PFSK-1 (cell line): ENCODE measurements around the gene UBXN10.

Source experiments
- FOXP2 ChIP-seq: optimal IDR thresholded peaks from 2 replicates; pipeline ENCODE3; 2011; ENCODE audit warnings: borderline replicate concordance, control low read depth, inconsistent platforms; ENCODE audit not compliant: insufficient read depth; ENCODE audit errors: extremely low read length, extremely low read depth
- POLR2AphosphoS5 ChIP-seq: IDR thresholded peaks from 2 replicates; pipeline ENCODE4 v1.6.1; 2012; ENCODE audit warnings: low read depth, mild to moderate bottlenecking, control low read depth, low read length, moderate library complexity
- REST ChIP-seq, 2 experiments: IDR thresholded peaks; 2 replicates each; pipeline versions ENCODE4 v1.6.1 to v1.8.0; 2011 to 2012; ENCODE audit warnings: low read depth in 2 of 2, low read length in 2 of 2, control low read depth in 1 of 2, inconsistent platforms in 1 of 2, mild to moderate bottlenecking in 1 of 2, moderate library complexity in 1 of 2; ENCODE audit not compliant: insufficient read depth in 1 of 2
- SIN3A ChIP-seq: IDR thresholded peaks from 2 replicates; pipeline ENCODE4 v1.6.1; 2012; ENCODE audit warnings: mild to moderate bottlenecking, low read length, moderate library complexity, borderline replicate concordance; ENCODE audit not compliant: insufficient read depth
- TAF1 ChIP-seq: IDR thresholded peaks from 2 replicates; pipeline ENCODE4 v1.6.1; 2012; ENCODE audit warnings: low read length, control low read depth, borderline replicate concordance; ENCODE audit not compliant: insufficient read depth

The UBXN10 gene

GRCh38 chr1:20180844-20181207, 5.1 kb upstream of the UBXN10 start:
- TF ChIP-seq FOXP2: no peak
- no peak for TF ChIP-seq SIN3A
- no peak for TF ChIP-seq POLR2AphosphoS5
- TF ChIP-seq TAF1: no peak
- TF ChIP-seq REST (IDR thresholded peaks at IDR 0.05; ENCODE audit: insufficient read depth in 1 of 2, low read depth in 2 of 2, low read length in 2 of 2): no peak

- no peak for TF ChIP-seq POLR2AphosphoS5
- TF ChIP-seq REST (IDR thresholded peaks at IDR 0.05; ENCODE audit: insufficient read depth in 1 of 2, low read depth in 2 of 2, low read length in 2 of 2): no peak
- TF ChIP-seq TAF1: no peak
- TF ChIP-seq SIN3A: no peak
- no peak for TF ChIP-seq FOXP2
Observed at GRCh38 chr1:20182415-20182814, 3.5 kb upstream of the UBXN10 start.

- TF ChIP-seq POLR2AphosphoS5 (no peak), SIN3A (no peak), REST (IDR thresholded peaks at IDR 0.05; ENCODE audit: insufficient read depth in 1 of 2, low read depth in 2 of 2, low read length in 2 of 2) (no peak), TAF1 (no peak), FOXP2 (no peak)
Observed at GRCh38 chr1:20183035-20183434, 2.9 kb upstream of the UBXN10 start.

- TF ChIP-seq FOXP2 (no peak), TAF1 (no peak), SIN3A (no peak), REST (IDR thresholded peaks at IDR 0.05; ENCODE audit: insufficient read depth in 1 of 2, low read depth in 2 of 2, low read length in 2 of 2) (no peak)
Observed at GRCh38 chr1:20183616-20184271, 2.2 kb upstream of the UBXN10 start.

GRCh38 chr1:20184481-20184900, 1.4 kb upstream of the UBXN10 start:
- TF ChIP-seq REST (IDR thresholded peaks at IDR 0.05; ENCODE audit: insufficient read depth in 1 of 2, low read depth in 2 of 2, low read length in 2 of 2): no peak
- no peak for TF ChIP-seq POLR2AphosphoS5
- TF ChIP-seq SIN3A: no peak
- TF ChIP-seq TAF1: no peak
- no peak for TF ChIP-seq FOXP2
